Lower leg skin (tissue), 3 donors: ENCODE data around the gene SLC41A3.

Experiments
- POLR2A ChIP-seq, 2 donors: fragments of 450-650 bp; IDR thresholded peaks; one replicate each; pipeline ENCODE4 v1.6.1; 2016 to 2017; ENCODE audit warnings: antibody characterized with exemption in 2 of 2, mild to moderate bottlenecking in 1 of 2, moderate library complexity in 1 of 2
- TF ChIP-seq, protein P1 (sequence below), 3 donors: fragments of 450-650 bp; IDR thresholded peaks; one replicate each; pipeline ENCODE4 v1.5.1; 2016; ENCODE audit warnings: antibody characterized with exemption in 3 of 3, mild to moderate bottlenecking in 3 of 3, moderate library complexity in 2 of 3

DNA sequence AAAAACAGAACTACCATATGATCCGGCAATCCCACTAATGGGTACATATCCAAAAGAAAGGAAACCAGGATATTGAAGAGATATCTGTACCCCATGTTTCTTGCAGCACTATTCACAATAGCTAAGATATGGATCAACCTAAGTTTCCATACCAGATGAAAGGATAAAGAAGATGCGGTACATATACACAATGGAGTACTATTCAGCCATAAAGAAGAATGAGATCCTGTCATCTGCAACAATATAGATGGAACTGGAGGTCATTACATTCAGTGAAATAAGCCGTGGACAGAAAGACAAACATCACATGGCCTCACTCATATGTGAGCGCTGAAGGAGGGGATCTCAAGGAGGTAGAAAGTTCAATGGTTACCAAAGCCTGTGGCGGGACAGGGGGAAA is 3.0 kb downstream of the SLC41A3 start:
- TF ChIP-seq, protein P1, sequence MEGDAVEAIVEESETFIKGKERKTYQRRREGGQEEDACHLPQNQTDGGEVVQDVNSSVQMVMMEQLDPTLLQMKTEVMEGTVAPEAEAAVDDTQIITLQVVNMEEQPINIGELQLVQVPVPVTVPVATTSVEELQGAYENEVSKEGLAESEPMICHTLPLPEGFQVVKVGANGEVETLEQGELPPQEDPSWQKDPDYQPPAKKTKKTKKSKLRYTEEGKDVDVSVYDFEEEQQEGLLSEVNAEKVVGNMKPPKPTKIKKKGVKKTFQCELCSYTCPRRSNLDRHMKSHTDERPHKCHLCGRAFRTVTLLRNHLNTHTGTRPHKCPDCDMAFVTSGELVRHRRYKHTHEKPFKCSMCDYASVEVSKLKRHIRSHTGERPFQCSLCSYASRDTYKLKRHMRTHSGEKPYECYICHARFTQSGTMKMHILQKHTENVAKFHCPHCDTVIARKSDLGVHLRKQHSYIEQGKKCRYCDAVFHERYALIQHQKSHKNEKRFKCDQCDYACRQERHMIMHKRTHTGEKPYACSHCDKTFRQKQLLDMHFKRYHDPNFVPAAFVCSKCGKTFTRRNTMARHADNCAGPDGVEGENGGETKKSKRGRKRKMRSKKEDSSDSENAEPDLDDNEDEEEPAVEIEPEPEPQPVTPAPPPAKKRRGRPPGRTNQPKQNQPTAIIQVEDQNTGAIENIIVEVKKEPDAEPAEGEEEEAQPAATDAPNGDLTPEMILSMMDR (IDR thresholded peaks at IDR 0.05) = no peak
- TF ChIP-seq POLR2A (IDR thresholded peaks at IDR 0.05) = no peak
